ENCODE measurements around the gene HS3ST3A1.

The HS3ST3A1 gene
- total RNA-seq: 0 to 0.96 (median 0.35) reads per million in 3 donors

DNA sequence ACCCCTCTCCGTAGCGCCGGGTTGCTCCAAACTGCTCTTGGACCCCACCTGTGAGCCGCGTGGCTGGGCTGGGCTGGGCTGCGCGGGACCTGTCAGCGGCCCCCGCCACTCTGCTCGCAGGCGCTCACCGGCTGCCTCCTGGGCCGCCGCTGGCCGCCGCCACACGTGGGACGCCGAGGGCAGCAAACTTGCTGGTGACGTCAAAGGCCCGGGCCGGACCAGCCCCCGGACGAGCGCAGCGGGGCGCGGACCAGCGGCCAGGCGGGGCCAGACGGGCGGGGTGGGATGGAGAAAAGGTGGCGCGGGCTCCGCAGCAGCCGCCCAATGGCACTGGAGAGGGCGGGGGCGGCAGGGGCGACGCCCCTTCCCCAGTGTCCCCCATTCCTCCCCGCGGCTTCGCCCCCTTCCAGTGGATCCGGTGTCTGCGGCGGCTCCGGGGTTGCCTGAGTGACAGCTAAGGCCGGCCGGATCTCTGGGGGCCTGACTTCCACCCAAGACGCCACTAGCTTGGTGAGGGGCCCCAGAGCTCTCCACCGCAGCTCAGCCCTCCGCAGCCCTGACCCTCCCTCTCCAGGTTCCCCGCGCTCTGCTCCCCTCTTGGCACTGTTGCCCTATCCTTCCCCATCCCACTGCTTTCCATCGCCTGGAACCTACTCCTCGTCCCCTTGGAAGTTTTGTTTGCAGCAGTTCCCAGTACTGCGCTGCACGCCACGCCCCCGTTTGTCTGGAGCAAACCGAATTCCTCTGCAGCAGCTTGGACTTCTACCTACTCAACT, at the start of gene HS3ST3A1:
Gene HS3ST3A1, minus strand, starts transcription at position 154 of the 776 bp plus-strand sequence. CDS start 800 bp downstream, outside the sequence.
- Histone ChIP-seq H3K4me1 (ENCODE audit: control insufficient read depth, insufficient read depth, low read length, poor library complexity, severe bottlenecking) (peaks cover 15% of the 10 kb centered on the region), H3K27ac (ENCODE audit: insufficient read depth, low read length, poor library complexity, severe bottlenecking) (no peak within 1 kb of the TSS), H3K36me3 (ENCODE audit: control insufficient read depth, insufficient read depth, low read length) (no peaks in the 10 kb centered on the region), H3K4me3 (ENCODE audit: insufficient read depth, low read depth, low read length, poor library complexity, severe bottlenecking) (peak within 1 kb of the TSS; percentile 37), H3K9me3 (ENCODE audit: control insufficient read depth, low read length) (no peaks in the 10 kb centered on the region), H3K27me3 (replicated peaks; ENCODE audit: control insufficient read depth, insufficient read depth, low read length, poor library complexity, severe bottlenecking) (peaks cover 28% of the 10 kb centered on the region)
- DNase-seq: no peak

DNA sequence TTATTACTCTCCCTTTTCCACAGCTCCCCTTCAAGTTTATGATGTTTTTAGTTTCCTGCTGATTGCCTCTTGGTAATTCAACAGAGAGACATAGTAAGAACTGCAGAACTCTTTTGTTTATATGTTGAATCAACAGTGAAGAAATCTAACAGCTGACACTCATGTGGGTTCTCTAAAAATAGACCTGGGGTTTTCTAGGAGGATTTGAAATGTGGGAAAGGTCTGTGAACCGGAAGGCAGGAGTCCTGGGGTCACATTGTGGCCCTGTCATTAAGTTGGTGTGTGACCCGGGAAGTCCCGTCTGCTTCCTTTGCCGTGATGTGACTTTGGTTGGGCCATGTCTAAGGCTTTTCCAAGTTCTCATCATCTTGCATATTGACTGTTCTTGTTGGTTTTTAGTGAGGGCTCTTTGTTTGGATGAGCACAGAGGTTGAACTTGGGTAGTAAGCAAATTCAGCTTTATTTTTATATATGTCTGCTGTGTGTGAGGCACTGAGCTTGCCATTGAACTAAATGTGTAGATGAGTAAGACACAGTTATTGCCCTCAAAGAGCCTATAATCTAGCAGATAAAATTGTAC, 48.5 kb upstream of the HS3ST3A1 start:
- H3K36me3 ChIP-seq (ENCODE audit: control insufficient read depth, insufficient read depth, low read length): no peaks in the 10 kb centered on the region
- H3K9me3 ChIP-seq (ENCODE audit: control insufficient read depth, low read length): no peaks in the 10 kb centered on the region
- DNase-seq: no peak
- H3K4me3 ChIP-seq (ENCODE audit: insufficient read depth, low read depth, low read length, poor library complexity, severe bottlenecking): no peak overlapping the region
- H3K27ac ChIP-seq (ENCODE audit: insufficient read depth, low read length, poor library complexity, severe bottlenecking): no peak overlapping the region
- no peaks in the 10 kb centered on the region for H3K27me3 ChIP-seq (replicated peaks; ENCODE audit: control insufficient read depth, insufficient read depth, low read length, poor library complexity, severe bottlenecking)
- no peaks in the 10 kb centered on the region for H3K4me1 ChIP-seq (ENCODE audit: control insufficient read depth, insufficient read depth, low read length, poor library complexity, severe bottlenecking)

DNA sequence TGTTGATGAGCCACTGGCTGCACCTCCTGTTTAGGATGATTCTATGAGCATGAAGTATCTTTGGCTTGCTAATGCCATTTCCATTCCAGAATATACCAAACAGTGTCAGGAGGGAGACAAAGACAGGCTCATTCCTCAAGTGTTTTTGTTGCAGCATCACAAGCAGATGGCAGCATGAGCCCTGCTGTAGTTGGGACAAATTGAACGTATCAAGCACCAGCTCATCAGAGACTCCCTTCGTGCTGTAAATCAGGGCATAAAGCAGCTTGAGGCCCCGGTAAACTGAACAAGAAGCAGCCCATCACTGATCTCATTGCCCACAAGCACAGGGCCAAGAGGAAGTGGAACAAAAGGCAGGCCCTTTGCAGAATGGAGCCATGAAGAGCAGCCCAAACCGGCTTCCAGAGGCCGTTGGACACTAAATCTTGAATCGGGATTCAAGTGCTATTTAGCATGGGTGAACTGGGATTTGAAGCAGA, 45.9 kb upstream of the HS3ST3A1 start:
- Histone ChIP-seq H3K4me1 (ENCODE audit: control insufficient read depth, insufficient read depth, low read length, poor library complexity, severe bottlenecking) (no peaks in the 10 kb centered on the region), H3K4me3 (ENCODE audit: insufficient read depth, low read depth, low read length, poor library complexity, severe bottlenecking) (no peak overlapping the region), H3K9me3 (ENCODE audit: control insufficient read depth, low read length) (no peaks in the 10 kb centered on the region), H3K27ac (ENCODE audit: insufficient read depth, low read length, poor library complexity, severe bottlenecking) (no peak overlapping the region), H3K27me3 (replicated peaks; ENCODE audit: control insufficient read depth, insufficient read depth, low read length, poor library complexity, severe bottlenecking) (no peaks in the 10 kb centered on the region), H3K36me3 (ENCODE audit: control insufficient read depth, insufficient read depth, low read length) (no peaks in the 10 kb centered on the region)
- DNase-seq: no peak

DNA sequence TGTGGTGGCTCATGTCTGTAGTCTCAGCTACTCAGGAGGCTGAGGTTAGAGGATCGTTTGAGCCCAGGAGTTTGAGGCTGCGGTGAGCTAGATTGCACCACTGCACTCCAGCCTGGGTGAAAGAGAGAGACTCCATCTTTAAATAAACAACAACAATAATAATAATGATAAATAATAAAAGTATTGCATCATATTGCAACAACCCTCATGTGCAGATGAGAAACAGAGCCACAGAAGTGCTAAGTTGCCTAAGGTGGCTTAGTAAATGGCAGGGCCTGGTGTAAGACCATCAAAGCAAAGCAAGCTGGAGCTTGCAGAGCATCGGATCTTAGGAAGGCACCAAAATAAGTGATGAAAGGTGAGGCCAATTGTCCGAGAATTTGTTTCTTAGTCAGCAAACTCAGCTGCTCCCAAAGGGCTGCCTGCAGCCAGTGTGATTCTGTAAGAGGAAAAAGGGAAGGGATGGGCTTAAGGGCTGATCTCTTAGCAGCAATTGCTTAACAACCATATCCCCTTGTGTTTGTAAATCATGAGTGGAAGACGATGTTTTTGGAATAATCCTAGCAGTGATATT, 45.3 kb upstream of the HS3ST3A1 start:
- DNase-seq: no peak
- no peaks in the 10 kb centered on the region for H3K9me3 ChIP-seq (ENCODE audit: control insufficient read depth, low read length)
- no peaks in the 10 kb centered on the region for H3K36me3 ChIP-seq (ENCODE audit: control insufficient read depth, insufficient read depth, low read length)
- H3K27ac ChIP-seq (ENCODE audit: insufficient read depth, low read length, poor library complexity, severe bottlenecking): no peak overlapping the region
- H3K4me3 ChIP-seq (ENCODE audit: insufficient read depth, low read depth, low read length, poor library complexity, severe bottlenecking): no peak overlapping the region
- H3K4me1 ChIP-seq (ENCODE audit: control insufficient read depth, insufficient read depth, low read length, poor library complexity, severe bottlenecking): no peaks in the 10 kb centered on the region
- no peaks in the 10 kb centered on the region for H3K27me3 ChIP-seq (replicated peaks; ENCODE audit: control insufficient read depth, insufficient read depth, low read length, poor library complexity, severe bottlenecking)

DNA sequence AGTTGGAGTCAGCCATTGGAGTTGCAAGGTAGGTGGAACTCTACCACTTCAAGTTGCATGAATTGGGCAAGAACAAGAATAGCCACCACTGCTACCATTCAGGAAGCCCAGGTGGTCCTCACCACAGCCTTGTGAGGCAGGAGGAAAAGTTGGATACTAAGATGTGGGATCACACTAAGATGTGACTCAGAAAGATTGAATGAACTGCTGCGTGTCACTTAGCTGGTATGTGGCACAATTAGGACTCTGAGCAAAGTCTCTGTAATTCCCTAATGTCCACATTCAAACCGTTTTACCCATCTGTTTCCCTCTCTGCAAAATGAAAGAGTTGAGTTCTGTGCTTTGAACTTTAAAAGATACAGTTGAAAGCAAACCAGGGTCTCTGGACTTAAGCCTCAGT, 44.7 kb upstream of the HS3ST3A1 start:
- H3K4me1 ChIP-seq (ENCODE audit: control insufficient read depth, insufficient read depth, low read length, poor library complexity, severe bottlenecking): no peaks in the 10 kb centered on the region
- no peaks in the 10 kb centered on the region for H3K36me3 ChIP-seq (ENCODE audit: control insufficient read depth, insufficient read depth, low read length)
- no peak for DNase-seq
- H3K27ac ChIP-seq (ENCODE audit: insufficient read depth, low read length, poor library complexity, severe bottlenecking): no peak overlapping the region
- H3K9me3 ChIP-seq (ENCODE audit: control insufficient read depth, low read length): no peaks in the 10 kb centered on the region
- H3K27me3 ChIP-seq (replicated peaks; ENCODE audit: control insufficient read depth, insufficient read depth, low read length, poor library complexity, severe bottlenecking): no peaks in the 10 kb centered on the region
- H3K4me3 ChIP-seq (ENCODE audit: insufficient read depth, low read depth, low read length, poor library complexity, severe bottlenecking): no peak overlapping the region

DNA sequence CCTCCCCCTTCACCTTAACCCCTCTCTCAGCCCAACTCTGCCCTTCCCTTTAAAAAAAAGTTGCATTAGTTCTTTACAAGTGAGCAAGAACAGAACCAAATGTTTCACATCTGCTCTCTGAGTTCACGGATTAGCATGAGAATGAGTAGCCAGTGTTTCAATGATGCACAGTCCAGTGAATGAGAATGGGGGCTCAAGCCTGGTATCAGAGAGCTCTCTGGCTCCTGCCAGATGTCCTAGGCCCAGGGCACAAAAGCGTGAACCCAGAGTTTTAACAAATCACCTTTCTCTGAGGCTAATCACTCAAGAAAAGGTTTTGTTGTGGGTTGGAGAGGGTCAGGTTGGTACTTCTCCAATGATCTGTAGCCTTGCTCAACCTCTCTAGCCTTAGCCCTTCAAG, 41.5 kb upstream of the HS3ST3A1 start:
- DNase-seq: no peak
- Histone ChIP-seq H3K9me3 (ENCODE audit: control insufficient read depth, low read length) (no peaks in the 10 kb centered on the region), H3K4me1 (ENCODE audit: control insufficient read depth, insufficient read depth, low read length, poor library complexity, severe bottlenecking) (no peaks in the 10 kb centered on the region), H3K4me3 (ENCODE audit: insufficient read depth, low read depth, low read length, poor library complexity, severe bottlenecking) (no peak overlapping the region), H3K27ac (ENCODE audit: insufficient read depth, low read length, poor library complexity, severe bottlenecking) (no peak overlapping the region), H3K36me3 (ENCODE audit: control insufficient read depth, insufficient read depth, low read length) (no peaks in the 10 kb centered on the region), H3K27me3 (replicated peaks; ENCODE audit: control insufficient read depth, insufficient read depth, low read length, poor library complexity, severe bottlenecking) (no peaks in the 10 kb centered on the region)

DNA sequence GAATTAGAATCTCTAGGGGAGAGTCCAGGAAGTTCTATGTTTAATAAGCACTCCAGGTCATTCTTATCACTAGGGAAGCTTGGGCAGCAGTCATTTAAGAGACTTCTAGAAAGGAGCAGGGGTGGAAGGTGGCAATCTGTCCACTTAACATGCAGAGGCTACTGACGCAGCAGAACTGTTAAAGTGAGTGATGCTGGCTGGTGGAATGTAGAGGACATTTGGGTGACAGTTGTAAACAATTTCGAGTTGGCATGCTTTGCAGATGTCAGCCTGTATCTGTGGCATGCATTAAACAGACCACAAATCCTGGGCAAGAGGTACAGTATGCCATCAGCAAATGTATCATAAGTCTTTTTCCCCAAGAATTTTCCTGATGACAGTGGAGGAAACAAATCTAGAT, 40.5 kb upstream of the HS3ST3A1 start:
- Histone ChIP-seq H3K4me3 (ENCODE audit: insufficient read depth, low read depth, low read length, poor library complexity, severe bottlenecking) (no peak overlapping the region), H3K4me1 (ENCODE audit: control insufficient read depth, insufficient read depth, low read length, poor library complexity, severe bottlenecking) (no peaks in the 10 kb centered on the region), H3K27ac (ENCODE audit: insufficient read depth, low read length, poor library complexity, severe bottlenecking) (no peak overlapping the region), H3K9me3 (ENCODE audit: control insufficient read depth, low read length) (no peaks in the 10 kb centered on the region), H3K27me3 (replicated peaks; ENCODE audit: control insufficient read depth, insufficient read depth, low read length, poor library complexity, severe bottlenecking) (no peaks in the 10 kb centered on the region), H3K36me3 (ENCODE audit: control insufficient read depth, insufficient read depth, low read length) (no peaks in the 10 kb centered on the region)
- no peak for DNase-seq

DNA sequence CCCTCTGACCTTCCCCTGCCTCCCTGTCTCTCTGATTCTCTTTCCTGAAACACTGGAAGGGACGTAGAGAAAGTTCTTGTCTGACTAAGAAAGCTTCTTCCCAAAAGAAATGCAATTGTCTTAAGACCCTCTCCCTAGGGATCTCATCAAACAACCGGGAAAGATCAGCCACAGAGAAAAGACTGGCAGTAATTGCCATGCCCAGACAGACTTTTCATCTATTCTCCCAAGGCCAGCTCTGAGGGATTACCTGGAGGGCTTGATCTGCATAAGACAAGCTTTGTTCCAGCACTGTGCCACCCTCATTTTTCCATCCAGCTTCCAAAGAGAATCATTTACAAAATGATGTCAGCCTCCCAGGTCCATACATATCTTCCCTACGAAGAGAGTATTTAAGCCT, 38.8 kb upstream of the HS3ST3A1 start:
- Histone ChIP-seq H3K9me3 (ENCODE audit: control insufficient read depth, low read length) (no peaks in the 10 kb centered on the region), H3K4me3 (ENCODE audit: insufficient read depth, low read depth, low read length, poor library complexity, severe bottlenecking) (no peak overlapping the region), H3K27me3 (replicated peaks; ENCODE audit: control insufficient read depth, insufficient read depth, low read length, poor library complexity, severe bottlenecking) (no peaks in the 10 kb centered on the region), H3K4me1 (ENCODE audit: control insufficient read depth, insufficient read depth, low read length, poor library complexity, severe bottlenecking) (no peaks in the 10 kb centered on the region), H3K27ac (ENCODE audit: insufficient read depth, low read length, poor library complexity, severe bottlenecking) (no peak overlapping the region), H3K36me3 (ENCODE audit: control insufficient read depth, insufficient read depth, low read length) (no peaks in the 10 kb centered on the region)
- DNase-seq: no peak

DNA sequence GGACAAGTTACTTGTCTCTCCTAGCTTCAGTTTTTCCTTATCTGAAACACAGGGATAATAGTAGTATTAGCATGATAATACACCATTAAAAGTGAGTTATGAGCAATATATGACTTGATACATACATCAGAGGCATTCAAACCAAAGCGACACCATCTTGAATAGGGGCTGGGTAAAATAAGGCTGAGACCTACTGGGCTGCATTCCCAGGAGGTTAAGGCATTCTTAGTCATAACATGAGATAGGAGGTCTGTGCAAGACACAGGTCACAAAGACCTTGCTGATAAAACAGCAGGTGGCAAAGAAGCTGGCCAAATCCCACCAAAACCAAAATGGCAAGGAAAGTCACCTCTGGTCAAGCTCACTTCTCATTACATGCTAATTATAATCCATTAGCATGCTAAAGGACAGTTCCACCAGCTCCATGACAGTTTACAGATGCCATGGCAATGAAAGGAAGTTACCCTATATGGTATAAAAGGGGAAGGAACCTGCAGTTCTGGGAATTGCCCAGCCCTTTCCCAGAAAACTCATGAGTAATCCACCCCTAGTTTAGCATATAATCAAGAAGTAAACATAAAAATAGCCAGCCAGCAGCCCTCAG, 37.2 kb upstream of the HS3ST3A1 start:
- H3K27ac ChIP-seq (ENCODE audit: insufficient read depth, low read length, poor library complexity, severe bottlenecking): no peak overlapping the region
- H3K4me1 ChIP-seq (ENCODE audit: control insufficient read depth, insufficient read depth, low read length, poor library complexity, severe bottlenecking): no peaks in the 10 kb centered on the region
- no peak overlapping the region for H3K4me3 ChIP-seq (ENCODE audit: insufficient read depth, low read depth, low read length, poor library complexity, severe bottlenecking)
- H3K9me3 ChIP-seq (ENCODE audit: control insufficient read depth, low read length): no peaks in the 10 kb centered on the region
- DNase-seq: no peak
- H3K36me3 ChIP-seq (ENCODE audit: control insufficient read depth, insufficient read depth, low read length): no peaks in the 10 kb centered on the region
- no peaks in the 10 kb centered on the region for H3K27me3 ChIP-seq (replicated peaks; ENCODE audit: control insufficient read depth, insufficient read depth, low read length, poor library complexity, severe bottlenecking)

DNA sequence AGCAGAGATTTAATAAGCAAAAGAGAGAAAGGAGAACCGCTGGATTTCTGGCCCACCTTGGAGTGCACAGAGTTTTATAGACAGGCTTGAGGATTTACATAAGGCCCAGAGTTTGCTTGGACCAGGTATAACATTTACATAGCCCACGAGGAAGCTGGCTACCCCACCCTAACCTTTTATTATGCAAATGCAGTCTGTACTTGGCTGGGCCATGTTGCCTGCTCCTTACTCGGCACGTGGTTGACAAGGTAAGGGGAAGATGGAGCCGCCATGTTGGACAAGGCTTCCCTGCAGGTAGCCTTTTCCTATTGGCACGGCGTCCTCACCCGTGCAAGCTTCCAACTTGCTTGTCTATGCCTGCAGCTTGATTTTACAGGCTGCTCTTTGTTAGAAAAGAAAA, 35.2 kb upstream of the HS3ST3A1 start:
- Histone ChIP-seq H3K9me3 (ENCODE audit: control insufficient read depth, low read length) (no peaks in the 10 kb centered on the region), H3K36me3 (ENCODE audit: control insufficient read depth, insufficient read depth, low read length) (no peaks in the 10 kb centered on the region), H3K27me3 (replicated peaks; ENCODE audit: control insufficient read depth, insufficient read depth, low read length, poor library complexity, severe bottlenecking) (no peaks in the 10 kb centered on the region), H3K4me3 (ENCODE audit: insufficient read depth, low read depth, low read length, poor library complexity, severe bottlenecking) (no peak overlapping the region), H3K4me1 (ENCODE audit: control insufficient read depth, insufficient read depth, low read length, poor library complexity, severe bottlenecking) (no peaks in the 10 kb centered on the region), H3K27ac (ENCODE audit: insufficient read depth, low read length, poor library complexity, severe bottlenecking) (no peak overlapping the region)
- no peak for DNase-seq

All from effector memory CD4-positive, alpha-beta T cell (primary cell).